DND-41 (cell line): ENCODE results near the gene RNF213.

Experiments
- EZH2 ChIP-seq: IDR thresholded peaks from 3 replicates; pipeline ENCODE4 v1.6.1; 2012; ENCODE audit warnings: borderline replicate concordance, low read depth, mild to moderate bottlenecking, moderate library complexity, low read length, inconsistent platforms; ENCODE audit not compliant: severe bottlenecking
- TF ChIP-seq, protein P1 (sequence below): IDR thresholded peaks from 2 replicates; pipeline ENCODE4 v1.5.1; 2012; ENCODE audit warnings: borderline replicate concordance, low read length, moderate library complexity, mild to moderate bottlenecking; ENCODE audit not compliant: poor library complexity, severe bottlenecking; ENCODE audit errors: extremely low read depth

DNA sequence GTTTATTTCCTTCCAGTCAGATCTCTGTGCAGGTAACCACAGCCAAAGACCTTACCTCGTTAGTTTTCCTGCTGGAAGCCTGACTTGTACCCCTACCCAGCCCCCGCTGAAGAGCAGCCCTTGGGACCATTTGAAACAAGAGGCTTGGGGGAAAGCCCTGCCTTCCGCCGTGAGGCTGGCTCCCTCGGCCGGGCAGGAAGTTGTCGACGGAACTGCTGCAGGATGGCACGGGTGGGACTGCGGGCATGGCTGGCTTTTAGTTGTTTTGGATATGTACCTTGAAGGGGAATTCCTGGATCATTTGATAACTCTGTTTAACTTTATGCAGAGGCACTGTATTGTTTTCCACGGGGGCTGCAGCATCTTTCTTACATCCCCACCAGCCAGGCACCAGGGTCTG is 105.3 kb downstream of the RNF213 start:
- TF ChIP-seq, protein P1, sequence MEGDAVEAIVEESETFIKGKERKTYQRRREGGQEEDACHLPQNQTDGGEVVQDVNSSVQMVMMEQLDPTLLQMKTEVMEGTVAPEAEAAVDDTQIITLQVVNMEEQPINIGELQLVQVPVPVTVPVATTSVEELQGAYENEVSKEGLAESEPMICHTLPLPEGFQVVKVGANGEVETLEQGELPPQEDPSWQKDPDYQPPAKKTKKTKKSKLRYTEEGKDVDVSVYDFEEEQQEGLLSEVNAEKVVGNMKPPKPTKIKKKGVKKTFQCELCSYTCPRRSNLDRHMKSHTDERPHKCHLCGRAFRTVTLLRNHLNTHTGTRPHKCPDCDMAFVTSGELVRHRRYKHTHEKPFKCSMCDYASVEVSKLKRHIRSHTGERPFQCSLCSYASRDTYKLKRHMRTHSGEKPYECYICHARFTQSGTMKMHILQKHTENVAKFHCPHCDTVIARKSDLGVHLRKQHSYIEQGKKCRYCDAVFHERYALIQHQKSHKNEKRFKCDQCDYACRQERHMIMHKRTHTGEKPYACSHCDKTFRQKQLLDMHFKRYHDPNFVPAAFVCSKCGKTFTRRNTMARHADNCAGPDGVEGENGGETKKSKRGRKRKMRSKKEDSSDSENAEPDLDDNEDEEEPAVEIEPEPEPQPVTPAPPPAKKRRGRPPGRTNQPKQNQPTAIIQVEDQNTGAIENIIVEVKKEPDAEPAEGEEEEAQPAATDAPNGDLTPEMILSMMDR = no peak
- TF ChIP-seq EZH2 = no peak
